Measurements from ENCODE around the gene SRPK1. TPM values are rescaled to one million over a fixed set of nuclear protein-coding genes. Genes with fewer than 3 reads are reported as not detected.

The SRPK1 gene
- total RNA-seq, 2 donors from 2014 or later, result 86.2 to 98.5 TPM

DNA sequence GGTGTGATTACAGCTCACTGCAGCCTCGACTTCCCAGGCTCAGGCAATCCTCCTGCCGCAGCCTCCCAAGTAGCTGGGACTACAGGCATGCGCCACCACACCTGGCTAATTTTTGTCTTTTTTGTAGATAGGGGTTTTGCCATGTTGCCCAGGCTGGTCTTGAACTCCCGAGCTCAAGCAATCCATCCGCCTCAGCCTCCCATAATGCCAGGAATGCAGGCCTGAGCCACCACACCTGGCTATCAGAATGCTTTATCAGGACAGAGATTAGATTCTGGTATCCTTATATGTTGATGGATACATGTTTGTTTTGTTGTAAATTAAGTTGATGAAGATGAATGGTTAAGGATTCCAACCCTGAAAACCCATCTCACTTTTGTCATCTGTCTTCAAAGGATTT lies 91.6 kb downstream of the SRPK1 start:
- no peak for DNase-seq
- H3K9ac ChIP-seq (ENCODE audit: extremely low read depth, low read length, poor library complexity, severe bottlenecking), result no peak overlapping the region
- H3K27ac ChIP-seq (ENCODE audit: low read depth, low read length), result no peak overlapping the region
- peaks cover 15% of the 10 kb centered on the region for H3K36me3 ChIP-seq (ENCODE audit: control insufficient read depth, insufficient read depth, low read length)
- H3K4me1 ChIP-seq (ENCODE audit: control insufficient read depth, insufficient read depth, low read length), result no peaks in the 10 kb centered on the region
- Mint-ChIP-seq H3K27me3 (ENCODE audit: insufficient read depth) (no peaks in the 10 kb centered on the region), H3K27ac (no peak overlapping the region), H3K36me3 (ENCODE audit: low read depth) (peaks cover 14% of the 10 kb centered on the region), H3K4me3 (no peak overlapping the region), H3K4me1 (no peaks in the 10 kb centered on the region), H3K9me3 (peaks cover 2% of the 10 kb centered on the region)
- WGBS, 2 experiments (ENCODE audit: insufficient coverage in 1 of 2, insufficient read length in 1 of 2), result 71 to 92% methylated on average over 2 to 5 of the region's 5 CpGs
- no peaks in the 10 kb centered on the region for H3K9me3 ChIP-seq (ENCODE audit: control insufficient read depth, low read length)
- TF ChIP-seq, protein P1, sequence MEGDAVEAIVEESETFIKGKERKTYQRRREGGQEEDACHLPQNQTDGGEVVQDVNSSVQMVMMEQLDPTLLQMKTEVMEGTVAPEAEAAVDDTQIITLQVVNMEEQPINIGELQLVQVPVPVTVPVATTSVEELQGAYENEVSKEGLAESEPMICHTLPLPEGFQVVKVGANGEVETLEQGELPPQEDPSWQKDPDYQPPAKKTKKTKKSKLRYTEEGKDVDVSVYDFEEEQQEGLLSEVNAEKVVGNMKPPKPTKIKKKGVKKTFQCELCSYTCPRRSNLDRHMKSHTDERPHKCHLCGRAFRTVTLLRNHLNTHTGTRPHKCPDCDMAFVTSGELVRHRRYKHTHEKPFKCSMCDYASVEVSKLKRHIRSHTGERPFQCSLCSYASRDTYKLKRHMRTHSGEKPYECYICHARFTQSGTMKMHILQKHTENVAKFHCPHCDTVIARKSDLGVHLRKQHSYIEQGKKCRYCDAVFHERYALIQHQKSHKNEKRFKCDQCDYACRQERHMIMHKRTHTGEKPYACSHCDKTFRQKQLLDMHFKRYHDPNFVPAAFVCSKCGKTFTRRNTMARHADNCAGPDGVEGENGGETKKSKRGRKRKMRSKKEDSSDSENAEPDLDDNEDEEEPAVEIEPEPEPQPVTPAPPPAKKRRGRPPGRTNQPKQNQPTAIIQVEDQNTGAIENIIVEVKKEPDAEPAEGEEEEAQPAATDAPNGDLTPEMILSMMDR (conservative IDR thresholded peaks at IDR 0.05), result no peak
- H3K27me3 ChIP-seq (ENCODE audit: control insufficient read depth, insufficient read depth, low read length, poor library complexity, severe bottlenecking), result no peaks in the 10 kb centered on the region
- H3K4me3 ChIP-seq (ENCODE audit: low read length), result no peak overlapping the region

DNA sequence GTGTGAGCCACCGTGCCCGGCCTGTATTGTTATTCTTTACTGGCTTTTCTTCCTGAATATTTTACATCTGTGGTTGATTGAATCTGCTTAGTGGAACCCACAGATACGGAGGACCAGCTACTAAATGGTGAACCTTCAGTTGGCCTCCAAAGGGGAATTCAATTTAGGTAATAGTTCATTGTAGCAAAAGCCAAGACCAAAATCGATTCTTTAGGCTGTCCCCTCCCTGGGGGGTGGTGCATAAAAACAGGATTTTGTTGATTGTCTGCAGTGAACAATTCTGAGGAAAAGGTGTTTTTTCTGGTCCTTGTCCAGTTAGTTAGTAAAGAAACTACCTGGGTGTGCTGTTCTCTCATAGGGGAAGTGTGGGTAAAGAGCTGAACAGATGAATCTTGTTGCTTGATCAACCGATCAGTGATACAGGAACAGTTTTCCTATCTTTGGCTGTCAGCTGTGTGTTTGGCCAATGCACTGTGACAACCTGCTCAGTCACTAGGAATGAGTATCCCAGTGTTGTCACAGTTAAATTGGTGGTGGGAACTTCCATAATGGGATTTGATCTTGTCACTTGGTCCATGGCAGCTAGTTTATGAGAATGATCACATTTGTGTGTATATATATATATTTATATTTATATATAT lies 96.2 kb downstream of the SRPK1 start:
- Histone ChIP-seq H3K4me3 (ENCODE audit: low read length) (no peak overlapping the region), H3K27ac (ENCODE audit: low read depth, low read length) (no peak overlapping the region), H3K9ac (ENCODE audit: extremely low read depth, low read length, poor library complexity, severe bottlenecking) (no peak overlapping the region), H3K27me3 (ENCODE audit: control insufficient read depth, insufficient read depth, low read length, poor library complexity, severe bottlenecking) (no peaks in the 10 kb centered on the region), H3K9me3 (ENCODE audit: control insufficient read depth, low read length) (no peaks in the 10 kb centered on the region), H3K36me3 (ENCODE audit: control insufficient read depth, insufficient read depth, low read length) (no peaks in the 10 kb centered on the region), H3K4me1 (ENCODE audit: control insufficient read depth, insufficient read depth, low read length) (no peaks in the 10 kb centered on the region)
- Mint-ChIP-seq H3K27ac (no peak overlapping the region), H3K4me3 (no peak overlapping the region), H3K36me3 (ENCODE audit: low read depth) (no peaks in the 10 kb centered on the region), H3K9me3 (peaks cover 2% of the 10 kb centered on the region), H3K27me3 (ENCODE audit: insufficient read depth) (no peaks in the 10 kb centered on the region), H3K4me1 (no peaks in the 10 kb centered on the region)
- DNase-seq, result no peak
- WGBS, 2 experiments (ENCODE audit: insufficient coverage in 1 of 2, insufficient read length in 1 of 2), result 93% methylated on average over 5 of the region's 5 CpGs
- TF ChIP-seq, protein P1 (conservative IDR thresholded peaks at IDR 0.05), result no peak

DNA sequence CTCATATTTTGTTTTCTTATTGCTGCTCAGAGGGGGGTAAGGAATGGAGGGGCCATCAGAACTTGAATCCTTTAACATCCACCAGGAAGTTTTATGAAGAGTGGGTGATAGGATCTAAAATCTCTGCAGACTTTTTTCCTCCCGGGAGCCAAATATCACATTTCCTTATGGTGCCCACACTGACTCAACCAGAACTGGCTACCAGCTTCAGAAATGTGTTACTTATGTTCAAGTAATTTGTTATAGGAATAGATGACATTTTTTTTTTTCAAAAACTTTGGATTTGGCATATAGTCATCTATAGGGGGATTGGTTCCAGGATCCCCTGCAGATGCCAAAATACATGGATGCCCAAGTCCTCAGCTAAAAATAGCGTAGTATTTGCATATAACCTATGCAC lies 97.3 kb downstream of the SRPK1 start:
- H3K36me3 ChIP-seq (ENCODE audit: control insufficient read depth, insufficient read depth, low read length), result no peaks in the 10 kb centered on the region
- H3K27me3 ChIP-seq (ENCODE audit: control insufficient read depth, insufficient read depth, low read length, poor library complexity, severe bottlenecking), result no peaks in the 10 kb centered on the region
- H3K9me3 Mint-ChIP-seq, result no peaks in the 10 kb centered on the region
- 86% methylated on average over 2 of the region's 2 CpGs; no CpG with 5 or more reads in 1 of the 2 experiments for WGBS, 2 experiments (ENCODE audit: insufficient coverage in 1 of 2, insufficient read length in 1 of 2)
- no peaks in the 10 kb centered on the region for H3K36me3 Mint-ChIP-seq (ENCODE audit: low read depth)
- no peaks in the 10 kb centered on the region for H3K9me3 ChIP-seq (ENCODE audit: control insufficient read depth, low read length)
- no peak overlapping the region for H3K4me3 Mint-ChIP-seq
- H3K27me3 Mint-ChIP-seq (ENCODE audit: insufficient read depth), result no peaks in the 10 kb centered on the region
- TF ChIP-seq, protein P1 (conservative IDR thresholded peaks at IDR 0.05), result no peak
- no peak for DNase-seq
- H3K4me1 Mint-ChIP-seq, result no peaks in the 10 kb centered on the region
- no peak overlapping the region for H3K27ac Mint-ChIP-seq
- no peak overlapping the region for H3K9ac ChIP-seq (ENCODE audit: extremely low read depth, low read length, poor library complexity, severe bottlenecking)
- H3K27ac ChIP-seq (ENCODE audit: low read depth, low read length), result no peak overlapping the region
- no peaks in the 10 kb centered on the region for H3K4me1 ChIP-seq (ENCODE audit: control insufficient read depth, insufficient read depth, low read length)
- no peak overlapping the region for H3K4me3 ChIP-seq (ENCODE audit: low read length)
